HG03095 (cell line): ENCODE measurements around the gene AGR2.

Experiments used
- ATAC-seq: cut with Tn5 transposase; IDR thresholded peaks from one replicate; pipeline ENCODE4 v1.9.1; 2021; ENCODE audit warnings: moderate library complexity; ENCODE audit not compliant: unreplicated experiment

The AGR2 gene

GRCh38 chr7:16813232-16813616 lies 8.4 kb upstream of the AGR2 start:
- no peak for ATAC-seq

- no peak for ATAC-seq
These were observed 7.9 kb upstream of the AGR2 start for GRCh38 chr7:16812542-16813231.

GRCh38 chr7:16811551-16811950 lies 6.8 kb upstream of the AGR2 start:
- no peak for ATAC-seq

GRCh38 chr7:16810573-16810972 lies 5.8 kb upstream of the AGR2 start:
- no peak for ATAC-seq

GRCh38 chr7:16810112-16810511 lies 5.3 kb upstream of the AGR2 start:
- no peak for ATAC-seq

- ATAC-seq, result no peak
These were observed 642 bp upstream of the AGR2 start for GRCh38 chr7:16805441-16805840.

- no peak for ATAC-seq
These were observed 722 bp downstream of the AGR2 start for GRCh38 chr7:16803881-16804673.

- no peak for ATAC-seq
These were observed 1.7 kb downstream of the AGR2 start for GRCh38 chr7:16803125-16803524.

GRCh38 chr7:16801579-16801978 lies 3.2 kb downstream of the AGR2 start:
- ATAC-seq, result no peak

GRCh38 chr7:16801111-16801542 lies 3.7 kb downstream of the AGR2 start:
- ATAC-seq, result no peak

- ATAC-seq, result no peak
These were observed 9.2 kb downstream of the AGR2 start for GRCh38 chr7:16795624-16796023.

GRCh38 chr7:16794986-16795385 lies 9.8 kb downstream of the AGR2 start:
- ATAC-seq, result no peak

- ATAC-seq, result no peak
These were observed 12.7 kb downstream of the AGR2 start for GRCh38 chr7:16791905-16792698.

- ATAC-seq, result no peak
These were observed 13.7 kb downstream of the AGR2 start for GRCh38 chr7:16791071-16791470.

- no peak for ATAC-seq
These were observed 17.7 kb downstream of the AGR2 start for GRCh38 chr7:16787127-16787526.

- ATAC-seq, result no peak
These were observed 18.5 kb downstream of the AGR2 start for GRCh38 chr7:16786257-16786656.

- ATAC-seq, result no peak
These were observed 19.0 kb downstream of the AGR2 start for GRCh38 chr7:16785846-16786245.

- ATAC-seq, result no peak
These were observed 19.5 kb downstream of the AGR2 start for GRCh38 chr7:16785321-16785720.

- ATAC-seq, result no peak
These were observed 24.2 kb downstream of the AGR2 start for GRCh38 chr7:16780596-16780995.

GRCh38 chr7:16779051-16779450 lies 25.7 kb downstream of the AGR2 start:
- ATAC-seq, result no peak

- ATAC-seq, result no peak
These were observed 26.3 kb downstream of the AGR2 start for GRCh38 chr7:16778476-16778875.

- ATAC-seq, result no peak
These were observed 28.7 kb downstream of the AGR2 start for GRCh38 chr7:16776053-16776452.
